Activated CD8-positive, alpha-beta memory T cell treated with anti-CD3 and anti-CD28 coated beads for 24 hours (primary cell): ENCODE results near the gene EIF1AX.

Experiments used
- DNase-seq: peaks from one replicate; pipeline ENCODE4 v3.0.0-alpha.2; 2020

EIF1AX gene

GRCh38 chrX:20124964-20125363, 16.7 kb downstream of the EIF1AX start:
- DNase-seq, result no peak

DNA sequence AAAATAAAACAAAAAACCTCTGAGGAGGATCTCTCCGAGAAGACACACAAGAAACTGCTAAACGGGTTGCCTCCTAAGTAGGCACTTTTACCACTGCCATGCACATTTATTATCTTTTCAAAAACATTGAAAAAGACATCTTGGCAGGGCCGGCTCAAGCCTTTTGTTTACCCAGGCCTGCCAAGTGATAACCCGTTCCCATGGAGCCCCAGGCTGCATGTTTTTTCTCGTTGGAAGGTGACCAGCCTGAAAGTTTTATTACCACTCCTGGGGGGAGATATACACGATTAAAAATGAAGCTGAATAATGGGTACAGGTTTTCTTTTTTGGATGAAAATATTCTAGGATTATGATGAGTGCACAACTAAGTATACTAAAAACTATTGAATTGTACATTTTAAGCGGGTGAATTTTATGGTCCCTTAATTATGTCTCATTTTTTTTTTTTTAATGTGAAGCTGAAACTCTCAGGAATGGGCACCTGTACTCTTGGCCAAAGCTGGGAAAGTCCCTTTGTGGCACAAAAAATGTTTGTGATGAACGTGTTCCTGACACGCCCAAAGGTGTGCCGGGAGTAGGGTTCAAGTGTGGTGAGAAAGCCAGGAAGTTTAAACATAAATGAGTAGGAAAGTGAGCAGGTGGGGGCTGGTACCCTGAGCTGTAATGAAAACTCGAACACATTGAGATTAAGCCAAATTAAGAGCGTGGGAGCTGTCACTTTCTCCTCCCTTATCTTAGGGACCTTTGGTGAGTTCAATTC, 23.4 kb downstream of the EIF1AX start:
- no peak for DNase-seq

GRCh38 chrX:20116577-20117240, 24.9 kb downstream of the EIF1AX start, which contains the start of gene MAP7D2:
Gene MAP7D2, minus strand, starts transcription at chrX:20116907. Its CDS starts 28 bp downstream, at chrX:20116879.
- no peak for DNase-seq

- DNase-seq, result no peak
These were observed 25.5 kb downstream of the EIF1AX start for GRCh38 chrX:20116087-20116576.

- no peak for DNase-seq
These were observed 29.4 kb downstream of the EIF1AX start for GRCh38 chrX:20112022-20112774.

- DNase-seq, result no peak
These were observed 30.4 kb downstream of the EIF1AX start for GRCh38 chrX:20111271-20111670.

GRCh38 chrX:20101934-20102581, 39.6 kb downstream of the EIF1AX start:
- no peak for DNase-seq

- no peak for DNase-seq
These were observed 50.1 kb downstream of the EIF1AX start for GRCh38 chrX:20091499-20091898.

DNA sequence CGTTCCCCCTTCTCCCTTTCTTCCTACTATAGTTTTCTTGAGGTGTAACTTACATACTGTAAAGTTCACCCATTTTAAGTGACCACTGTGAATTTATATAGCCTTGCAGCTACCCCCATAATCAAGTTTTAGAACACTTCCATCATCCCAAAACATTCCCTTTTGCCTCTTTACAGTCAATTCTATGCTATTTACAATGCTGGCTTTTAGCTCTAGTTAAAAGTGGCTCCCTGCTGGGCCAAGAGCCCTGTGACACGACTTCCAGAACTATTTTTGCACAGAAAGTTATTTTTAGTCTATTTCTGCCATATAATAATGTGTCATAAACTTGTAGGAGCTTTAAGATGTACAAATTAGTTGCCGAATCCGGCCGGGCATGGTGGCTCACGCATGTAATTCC, 51.8 kb downstream of the EIF1AX start:
- no peak for DNase-seq

- no peak for DNase-seq
These were observed 61.4 kb downstream of the EIF1AX start for GRCh38 chrX:20080277-20080676.
